ENCODE measurements around the gene ZDHHC12. TPM values are rescaled to one million over a fixed set of nuclear protein-coding genes. Genes with fewer than 3 reads are reported as not detected.

ZDHHC12 gene
- total and polyA plus RNA-seq, 4 donors, result 22.6 to 103 (median 63.4) TPM

GRCh38 chr9:128762671-128763449 is 38.9 kb upstream of the ZDHHC12 start:
- H3K36me3 ChIP-seq (ENCODE audit: control insufficient read depth in 4 of 4, insufficient read depth in 4 of 4, low read length in 4 of 4), result peaks cover 0 to 8% (median 2%) of the 10 kb centered on the region in 4 donors
- H3K9ac ChIP-seq (ENCODE audit: insufficient read depth in 1 of 2, low read length in 2 of 2), result no peak overlapping the region
- no peaks in the 10 kb centered on the region for H3K27me3 ChIP-seq (ENCODE audit: control insufficient read depth in 3 of 3, insufficient read depth in 3 of 3, low read length in 2 of 3)
- H3K27ac ChIP-seq (ENCODE audit: low read depth in 1 of 2, low read length in 1 of 2), result no peak overlapping the region
- H3K4me1 ChIP-seq (ENCODE audit: control insufficient read depth in 5 of 5, insufficient read depth in 5 of 5, low read length in 5 of 5), result peaks cover 0 to 3% (median 0%) of the 10 kb centered on the region in 5 donors
- TF ChIP-seq CTCF (IDR thresholded peaks at IDR 0.05; ENCODE audit: control extremely low read depth, extremely low read depth), result no peak
- H3K4me3 ChIP-seq, result no peak overlapping the region
- WGBS, 2 donors, result 74 to 85% methylated on average over 9 of the region's 9 CpGs
- no peak for DNase-seq
- H3K9me3 ChIP-seq (ENCODE audit: control insufficient read depth in 4 of 4, insufficient read depth in 3 of 4, low read length in 3 of 4), result no peaks in the 10 kb centered on the region
- no peak for ATAC-seq (ENCODE audit: insufficient read depth, low FRiP score)

- no peak overlapping the region for H3K9ac ChIP-seq (ENCODE audit: insufficient read depth in 1 of 2, low read length in 2 of 2)
- WGBS, 2 donors, result 82 to 94% methylated on average over 6 of the region's 6 CpGs
- TF ChIP-seq CTCF (IDR thresholded peaks at IDR 0.05; ENCODE audit: control extremely low read depth, extremely low read depth), result no peak
- ATAC-seq (ENCODE audit: insufficient read depth, low FRiP score), result no peak
- H3K9me3 ChIP-seq (ENCODE audit: control insufficient read depth in 4 of 4, insufficient read depth in 3 of 4, low read length in 3 of 4), result no peaks in the 10 kb centered on the region
- no peaks in the 10 kb centered on the region for H3K27me3 ChIP-seq (ENCODE audit: control insufficient read depth in 3 of 3, insufficient read depth in 3 of 3, low read length in 2 of 3)
- H3K4me3 ChIP-seq, result no peak overlapping the region
- no peaks in the 10 kb centered on the region for H3K4me1 ChIP-seq (ENCODE audit: control insufficient read depth in 5 of 5, insufficient read depth in 5 of 5, low read length in 5 of 5)
- DNase-seq, result no peak
- H3K27ac ChIP-seq (ENCODE audit: low read depth in 1 of 2, low read length in 1 of 2), result no peak overlapping the region
- peaks cover 4 to 15% (median 7%) of the 10 kb centered on the region in 4 donors for H3K36me3 ChIP-seq (ENCODE audit: control insufficient read depth in 4 of 4, insufficient read depth in 4 of 4, low read length in 4 of 4)
Measured at GRCh38 chr9:128757602-128758001, 33.7 kb upstream of the ZDHHC12 start.

- no peak overlapping the region for H3K9ac ChIP-seq (ENCODE audit: insufficient read depth in 1 of 2, low read length in 2 of 2)
- no peaks in the 10 kb centered on the region for H3K9me3 ChIP-seq (ENCODE audit: control insufficient read depth in 4 of 4, insufficient read depth in 3 of 4, low read length in 3 of 4)
- peaks cover 4 to 36% (median 15%) of the 10 kb centered on the region in 4 donors for H3K36me3 ChIP-seq (ENCODE audit: control insufficient read depth in 4 of 4, insufficient read depth in 4 of 4, low read length in 4 of 4)
- no peak for ATAC-seq (ENCODE audit: insufficient read depth, low FRiP score)
- no peaks in the 10 kb centered on the region for H3K4me1 ChIP-seq (ENCODE audit: control insufficient read depth in 5 of 5, insufficient read depth in 5 of 5, low read length in 5 of 5)
- H3K27me3 ChIP-seq (ENCODE audit: control insufficient read depth in 3 of 3, insufficient read depth in 3 of 3, low read length in 2 of 3), result no peaks in the 10 kb centered on the region
- no peak for TF ChIP-seq CTCF (IDR thresholded peaks at IDR 0.05; ENCODE audit: control extremely low read depth, extremely low read depth)
- no peak for DNase-seq
- H3K4me3 ChIP-seq, result no peak overlapping the region
- no peak overlapping the region for H3K27ac ChIP-seq (ENCODE audit: low read depth in 1 of 2, low read length in 1 of 2)
- 95 to 96% methylated on average over 16 of the region's 16 CpGs for WGBS, 2 donors
Measured at GRCh38 chr9:128753627-128754026, 29.7 kb upstream of the ZDHHC12 start.
